Stimulated activated CD4-positive, alpha-beta T cell treated with anti-CD3 and anti-CD28 coated beads, Interleukin-2, amount 100 ng/mL, for 48 hours (primary cell): Measurements from ENCODE around the gene HYOU1.
"Not testable (repeated sequence)": the region's sequence is repeated elsewhere in the genome, so short reads cannot be mapped to it uniquely, and the experiment has no call there.

ENCODE experiments used
- DNase-seq, 2 donors: peaks; one replicate each; pipeline ENCODE4 v3.0.0-alpha.2; 2020

The HYOU1 gene

GRCh38 chr11:119041821-119042514 is 15.0 kb downstream of the HYOU1 start:
- no peak for DNase-seq

GRCh38 chr11:119039471-119039870 is 17.5 kb downstream of the HYOU1 start:
- DNase-seq: not testable (repeated sequence)

GRCh38 chr11:119038884-119039283 is 18.1 kb downstream of the HYOU1 start:
- no peak for DNase-seq

- DNase-seq: no peak
These were observed 22.2 kb downstream of the HYOU1 start for GRCh38 chr11:119034813-119035212.

- not testable (repeated sequence) for DNase-seq
These were observed 23.6 kb downstream of the HYOU1 start for GRCh38 chr11:119033421-119033820.

GRCh38 chr11:119031912-119032280 is 25.1 kb downstream of the HYOU1 start:
- DNase-seq: no peak

- DNase-seq: peak; percentile 97 to 100
These were observed 26.5 kb downstream of the HYOU1 start, which contains the start of gene SLC37A4 for GRCh38 chr11:119030329-119031047. Gene SLC37A4 (minus strand): TSS chr11:119030877.

- DNase-seq: no peak
These were observed 27.0 kb downstream of the HYOU1 start for GRCh38 chr11:119030029-119030328.

GRCh38 chr11:119029340-119030028 is 27.5 kb downstream of the HYOU1 start:
- no peak for DNase-seq

- no peak for DNase-seq
These were observed 28.0 kb downstream of the HYOU1 start for GRCh38 chr11:119029069-119029339.

- no peak for DNase-seq
These were observed 28.5 kb downstream of the HYOU1 start for GRCh38 chr11:119028346-119029068.

GRCh38 chr11:119027561-119028345 is 29.3 kb downstream of the HYOU1 start:
- DNase-seq: no peak

- DNase-seq: no peak
These were observed 30.0 kb downstream of the HYOU1 start for GRCh38 chr11:119026970-119027369.

- no peak for DNase-seq
These were observed 30.8 kb downstream of the HYOU1 start for GRCh38 chr11:119025978-119026766.

- no peak for DNase-seq
These were observed 31.5 kb downstream of the HYOU1 start for GRCh38 chr11:119025541-119025940.

- no peak for DNase-seq
These were observed 31.9 kb downstream of the HYOU1 start for GRCh38 chr11:119025099-119025473.

- no peak for DNase-seq
These were observed 32.4 kb downstream of the HYOU1 start for GRCh38 chr11:119024430-119025098.

- DNase-seq: no peak
These were observed 33.3 kb downstream of the HYOU1 start for GRCh38 chr11:119023741-119024140.

GRCh38 chr11:119021631-119022030 is 35.4 kb downstream of the HYOU1 start:
- DNase-seq: no peak

- DNase-seq: no peak
These were observed 37.0 kb downstream of the HYOU1 start for GRCh38 chr11:119019996-119020395.
